Osteocyte (in vitro differentiated cells): ENCODE data around the gene SLC13A3. TPM values are rescaled to one million over a fixed set of nuclear protein-coding genes. Genes with fewer than 3 reads are reported as not detected.

Experiments used
- DNase-seq: peaks from one replicate; pipeline ENCODE4 v3.0.0; 2021; ENCODE audit warnings: mixed read lengths; ENCODE audit not compliant: unreplicated experiment; ENCODE audit errors: extremely low spot score
- H3K27ac Mint-ChIP-seq: one replicate; pipeline ENCODE4 v1.8.0; 2021; ENCODE audit warnings: mild to moderate bottlenecking, mixed read lengths; ENCODE audit not compliant: unreplicated experiment
- H3K27me3 Mint-ChIP-seq: one replicate; pipeline ENCODE4 v1.8.0; 2021; ENCODE audit warnings: mixed read lengths; ENCODE audit not compliant: unreplicated experiment
- H3K36me3 Mint-ChIP-seq: one replicate; pipeline ENCODE4 v1.8.0; 2021; ENCODE audit warnings: mixed read lengths; ENCODE audit not compliant: unreplicated experiment
- H3K4me1 Mint-ChIP-seq: one replicate; pipeline ENCODE4 v1.8.0; 2021; ENCODE audit warnings: mixed read lengths; ENCODE audit not compliant: unreplicated experiment
- H3K4me3 Mint-ChIP-seq: one replicate; pipeline ENCODE4 v1.8.0; 2021; ENCODE audit warnings: mild to moderate bottlenecking, moderate library complexity, mixed read lengths; ENCODE audit not compliant: unreplicated experiment
- H3K9me3 Mint-ChIP-seq: one replicate; pipeline ENCODE4 v1.8.0; 2021; ENCODE audit warnings: mixed read lengths; ENCODE audit not compliant: unreplicated experiment
- CTCF ChIP-seq: fragments of 200-600 bp; sonication (generic); IDR thresholded peaks from 2 replicates; pipeline ENCODE4 v1.5.0; 2021; ENCODE audit warnings: antibody characterized with exemption, mild to moderate bottlenecking, moderate library complexity
- total RNA-seq: library from RNA; stranded (reverse); gene quantifications from 2 replicates; pipeline ENCODE4 v1.2.1, GENCODE V29; 2021

Gene SLC13A3
- total RNA-seq, 1 donor from 2014 or later: 1.8 TPM

DNA sequence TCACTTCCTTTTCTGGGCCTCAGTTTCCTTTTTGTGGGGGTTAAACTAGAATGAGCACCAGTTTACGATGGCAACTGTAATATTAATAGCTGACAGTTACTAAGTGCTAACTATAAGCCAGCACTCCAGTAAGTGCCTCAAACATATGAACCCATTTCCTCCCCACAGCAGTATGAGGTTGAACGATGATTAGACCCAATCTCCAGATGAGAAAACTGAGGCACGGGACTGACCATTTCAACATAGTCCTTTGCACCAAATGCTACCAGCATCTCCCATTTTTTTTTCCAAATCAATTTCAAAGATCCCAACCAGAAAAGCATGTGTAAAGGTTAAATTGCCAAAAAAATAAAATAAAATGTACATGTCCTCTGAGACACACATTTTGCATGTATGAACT, 7.1 kb downstream of the SLC13A3 start:
- Mint-ChIP-seq H3K4me3 (no peak overlapping the region), H3K4me1 (peaks cover 3% of the 10 kb centered on the region), H3K27me3 (peaks cover 37% of the 10 kb centered on the region), H3K9me3 (no peaks in the 10 kb centered on the region), H3K27ac (no peak overlapping the region), H3K36me3 (no peaks in the 10 kb centered on the region)
- TF ChIP-seq CTCF: no peak
- no peak for DNase-seq

DNA sequence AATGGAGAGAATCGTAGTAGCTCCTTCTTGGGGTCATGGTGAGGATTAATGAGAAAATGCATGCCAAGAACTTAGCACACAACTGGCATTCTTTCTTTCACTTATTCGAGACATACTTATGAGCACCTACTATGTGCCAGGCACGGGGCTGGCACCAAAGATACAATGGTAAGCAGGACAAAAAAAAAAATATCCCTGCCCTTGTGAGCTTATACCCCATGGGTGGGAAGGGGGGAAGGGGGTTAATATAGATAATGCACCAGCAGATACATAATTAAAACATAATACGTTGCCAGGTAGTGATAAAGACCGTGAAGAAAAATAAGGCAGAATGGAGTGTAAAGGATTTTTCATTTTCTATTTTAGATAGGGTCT, 8.3 kb downstream of the SLC13A3 start:
- Mint-ChIP-seq H3K36me3 (no peaks in the 10 kb centered on the region), H3K27ac (no peak overlapping the region), H3K4me1 (peaks cover 3% of the 10 kb centered on the region), H3K9me3 (no peaks in the 10 kb centered on the region), H3K4me3 (no peak overlapping the region), H3K27me3 (peaks cover 27% of the 10 kb centered on the region)
- DNase-seq: no peak
- TF ChIP-seq CTCF: no peak

GRCh38 chr20:46642265-46642968, 8.8 kb downstream of the SLC13A3 start:
- H3K9me3 Mint-ChIP-seq: no peaks in the 10 kb centered on the region
- H3K27ac Mint-ChIP-seq: no peak overlapping the region
- H3K27me3 Mint-ChIP-seq: peaks cover 23% of the 10 kb centered on the region
- H3K36me3 Mint-ChIP-seq: no peaks in the 10 kb centered on the region
- no peak overlapping the region for H3K4me3 Mint-ChIP-seq
- peak; percentile 57 for DNase-seq
- TF ChIP-seq CTCF: no peak
- peaks cover 3% of the 10 kb centered on the region for H3K4me1 Mint-ChIP-seq

- no peak for TF ChIP-seq CTCF
- peaks cover 19% of the 10 kb centered on the region for H3K27me3 Mint-ChIP-seq
- H3K4me1 Mint-ChIP-seq: peaks cover 3% of the 10 kb centered on the region
- H3K36me3 Mint-ChIP-seq: no peaks in the 10 kb centered on the region
- no peaks in the 10 kb centered on the region for H3K9me3 Mint-ChIP-seq
- no peak overlapping the region for H3K4me3 Mint-ChIP-seq
- peak; percentile 21 for DNase-seq
- no peak overlapping the region for H3K27ac Mint-ChIP-seq
These were observed 9.8 kb downstream of the SLC13A3 start for GRCh38 chr20:46641424-46641823.

DNA sequence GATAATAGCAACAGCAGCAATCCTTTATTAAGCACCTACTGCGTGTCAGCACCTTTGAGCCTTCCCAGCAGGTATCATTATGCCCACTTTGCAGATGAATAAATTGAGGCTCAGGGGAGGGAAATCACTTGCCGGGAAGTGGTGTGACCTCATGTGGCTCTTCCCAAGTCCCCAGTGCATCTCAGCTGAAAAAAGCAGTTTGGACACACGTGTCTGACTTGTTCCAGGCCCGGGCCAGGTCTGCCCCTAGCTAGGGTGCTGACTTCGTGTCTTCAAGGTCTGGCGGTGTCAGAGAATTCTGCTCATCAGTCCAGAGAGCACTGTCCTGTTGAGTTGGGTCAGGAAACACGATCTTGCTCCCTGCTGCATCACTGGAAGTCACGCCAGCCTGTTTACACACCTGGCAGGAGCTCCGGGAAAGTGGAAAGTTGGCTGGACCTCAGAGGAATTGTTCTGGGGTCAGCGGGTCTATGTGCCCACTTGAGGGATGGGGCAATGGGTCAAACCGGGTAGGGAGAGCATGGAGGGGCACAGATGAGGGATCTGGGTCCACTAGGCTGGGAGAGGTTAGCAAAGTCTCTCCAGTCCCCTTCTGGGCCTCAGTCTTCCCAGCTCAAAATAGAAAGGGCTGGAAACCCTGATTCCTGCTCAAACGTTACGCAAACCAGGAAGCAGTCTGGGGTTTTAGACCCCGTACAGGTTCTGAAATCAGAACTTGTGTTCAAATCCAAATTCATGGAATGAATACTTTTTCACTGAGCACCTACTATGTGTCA, 10.5 kb downstream of the SLC13A3 start:
- no peak for TF ChIP-seq CTCF
- peaks cover 3% of the 10 kb centered on the region for H3K4me1 Mint-ChIP-seq
- H3K27me3 Mint-ChIP-seq: peaks cover 15% of the 10 kb centered on the region
- no peaks in the 10 kb centered on the region for H3K9me3 Mint-ChIP-seq
- no peak overlapping the region for H3K27ac Mint-ChIP-seq
- H3K4me3 Mint-ChIP-seq: no peak overlapping the region
- peak; percentile 78 for DNase-seq
- no peaks in the 10 kb centered on the region for H3K36me3 Mint-ChIP-seq
